ENCODE measurements around the gene GTPBP4.
"Not testable (repeated sequence)": the region's sequence is repeated elsewhere in the genome, so short reads cannot be mapped to it uniquely, and the experiment has no call there.

Gene GTPBP4

DNA sequence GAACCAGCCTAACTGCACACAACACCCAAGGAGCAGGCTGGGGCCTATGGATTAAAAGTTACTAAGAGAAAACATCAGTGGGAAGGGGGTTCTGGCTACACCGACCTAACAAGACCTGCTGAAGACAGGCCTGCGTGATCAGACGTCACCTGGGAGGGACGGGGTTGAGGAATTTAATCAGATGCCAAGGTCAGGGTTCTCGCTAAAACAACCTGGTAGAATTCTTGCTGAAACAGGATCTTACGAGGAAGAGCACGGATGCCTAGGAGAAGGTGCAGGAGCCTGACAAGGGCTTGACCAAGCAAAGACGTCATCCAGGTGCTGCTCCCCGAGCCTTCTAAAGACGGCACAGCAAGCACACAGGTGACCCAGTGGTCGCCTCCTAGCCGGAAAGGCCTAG, 35.9 kb downstream of the GTPBP4 start:
- no peak for DNase-seq (ENCODE audit: low spot score)

DNA sequence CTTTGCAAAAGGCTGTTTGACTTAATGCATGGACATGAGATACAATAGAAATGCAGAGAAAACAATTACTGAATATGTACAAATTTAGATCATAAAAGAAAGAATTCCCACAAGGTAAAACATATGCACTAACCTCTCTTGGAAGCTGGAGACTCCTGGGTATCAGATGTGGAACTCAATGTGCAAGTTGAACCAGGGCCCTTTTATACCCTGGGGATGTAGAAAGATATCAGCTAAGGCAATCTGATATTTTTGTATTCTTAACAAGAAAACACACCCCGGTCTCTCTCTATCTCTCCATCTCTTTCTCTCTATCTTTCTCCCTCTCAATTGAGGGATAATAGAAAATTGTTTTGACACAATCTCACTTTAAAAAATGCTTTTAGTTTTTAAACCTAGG, 37.4 kb downstream of the GTPBP4 start, which contains the start of gene IDI2:
Gene IDI2, minus strand, starts transcription at position 177 of the 400 bp plus-strand sequence. CDS start 1,136 bp downstream, outside the sequence.
- DNase-seq (ENCODE audit: low spot score) = no peak

DNA sequence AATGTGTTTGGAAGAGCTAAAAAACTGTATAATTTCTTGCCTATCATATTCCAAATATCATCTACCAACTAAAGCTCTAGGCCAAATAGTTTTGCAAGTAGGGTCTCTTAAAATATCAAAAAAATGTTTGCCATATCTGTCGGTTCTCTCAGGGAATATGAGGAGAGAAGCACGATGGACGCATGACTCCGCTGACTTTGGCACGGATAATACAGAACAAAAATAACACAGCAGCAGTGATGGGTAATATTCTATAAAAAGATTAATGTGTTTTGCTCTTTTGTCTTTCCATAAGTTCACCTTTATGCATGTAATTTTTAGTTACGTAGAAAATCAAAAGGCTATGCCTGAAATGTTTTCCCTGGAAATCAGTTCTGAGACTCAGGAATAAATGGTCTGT, 38.3 kb downstream of the GTPBP4 start:
- DNase-seq (ENCODE audit: low spot score) = no peak

GRCh38 chr10:1029838-1030237, 41.6 kb downstream of the GTPBP4 start:
- no peak for DNase-seq (ENCODE audit: low spot score)

GRCh38 chr10:1033601-1034000, 45.4 kb downstream of the GTPBP4 start:
- DNase-seq (ENCODE audit: low spot score) = no peak

DNA sequence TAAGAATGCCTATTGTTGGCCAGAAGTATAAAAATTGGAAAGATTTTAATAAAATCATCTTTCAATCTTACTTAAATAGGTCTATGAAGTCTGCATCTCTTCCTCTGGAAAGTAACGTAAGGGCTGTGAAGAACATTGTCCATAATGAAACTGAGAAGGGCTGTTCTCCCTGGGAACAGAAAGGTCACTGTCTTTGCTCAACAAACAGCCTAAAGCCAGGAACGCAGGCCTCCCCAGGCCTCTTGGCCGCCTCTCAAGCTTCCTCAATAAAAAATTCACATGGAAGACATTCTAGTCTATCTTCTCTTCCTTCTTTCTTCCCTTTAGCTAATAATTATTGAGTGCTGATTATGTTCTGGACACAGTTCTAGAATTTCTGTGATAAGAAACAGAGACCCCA, 46.5 kb downstream of the GTPBP4 start:
- DNase-seq (ENCODE audit: low spot score) = no peak

- no peak for DNase-seq (ENCODE audit: low spot score)
These were observed 47.0 kb downstream of the GTPBP4 start for GRCh38 chr10:1035201-1035600.

GRCh38 chr10:1036341-1036791, 48.1 kb downstream of the GTPBP4 start:
- peak; percentile 40 for DNase-seq (ENCODE audit: low spot score)

- no peak for DNase-seq (ENCODE audit: low spot score)
These were observed 48.9 kb downstream of the GTPBP4 start for GRCh38 chr10:1037098-1037497.

DNA sequence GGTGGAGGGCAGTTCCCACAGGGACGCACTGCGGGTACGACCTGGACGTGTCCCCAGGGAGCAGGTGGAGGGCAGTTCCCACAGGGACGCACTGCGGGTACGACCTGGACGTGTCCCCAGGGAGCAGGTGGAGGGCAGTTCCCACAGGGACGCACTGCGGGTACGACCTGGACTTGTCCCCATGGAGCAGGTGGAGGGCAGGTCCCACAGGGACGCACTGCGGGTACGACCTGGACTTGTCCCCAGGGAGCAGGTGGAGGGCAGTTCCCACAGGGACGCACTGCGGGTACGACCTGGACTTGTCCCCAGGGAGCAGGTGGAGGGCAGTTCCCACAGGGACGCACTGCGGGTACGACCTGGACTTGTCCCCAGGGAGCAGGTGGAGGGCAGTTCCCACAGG, 50.5 kb downstream of the GTPBP4 start:
- DNase-seq (ENCODE audit: low spot score) = not testable (repeated sequence)

DNA sequence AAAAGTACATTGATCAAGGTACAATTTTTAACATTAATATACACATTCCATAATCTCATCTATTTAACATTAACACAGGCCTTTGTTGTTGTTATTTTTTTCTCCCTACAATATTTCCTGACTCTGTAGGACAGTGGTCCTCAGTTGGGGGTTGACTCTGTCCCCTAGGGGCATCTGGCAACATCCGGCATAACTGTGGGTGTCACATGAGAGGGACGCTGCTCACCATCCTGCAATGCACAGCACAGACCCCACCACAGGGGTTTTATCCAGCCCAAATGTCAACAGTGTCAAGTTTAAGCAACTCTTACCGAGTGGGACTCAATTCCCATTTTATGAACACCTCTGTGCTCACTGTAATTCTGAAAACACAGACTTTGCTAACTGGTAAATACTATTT, 51.9 kb downstream of the GTPBP4 start:
- no peak for DNase-seq (ENCODE audit: low spot score)

DNA sequence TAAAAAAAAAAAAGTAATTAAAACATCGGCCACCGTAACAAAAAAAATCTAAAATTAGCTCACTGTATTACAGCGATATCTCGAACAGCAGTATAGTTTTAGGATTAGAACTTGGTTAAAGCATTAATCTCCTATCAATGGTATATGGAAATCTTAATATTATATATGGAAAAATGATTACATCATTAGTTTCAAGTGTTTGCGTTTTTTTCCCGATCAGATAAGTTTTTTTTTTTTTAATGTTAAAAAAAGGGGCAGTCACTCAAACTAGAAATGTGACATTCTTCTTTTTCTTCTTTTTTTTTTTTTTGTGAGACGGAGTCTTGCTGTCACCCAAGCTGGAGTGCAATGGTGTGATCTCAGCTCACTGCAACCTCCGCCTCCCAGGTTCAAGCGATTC, 53.3 kb downstream of the GTPBP4 start:
- DNase-seq (ENCODE audit: low spot score) = no peak

DNA sequence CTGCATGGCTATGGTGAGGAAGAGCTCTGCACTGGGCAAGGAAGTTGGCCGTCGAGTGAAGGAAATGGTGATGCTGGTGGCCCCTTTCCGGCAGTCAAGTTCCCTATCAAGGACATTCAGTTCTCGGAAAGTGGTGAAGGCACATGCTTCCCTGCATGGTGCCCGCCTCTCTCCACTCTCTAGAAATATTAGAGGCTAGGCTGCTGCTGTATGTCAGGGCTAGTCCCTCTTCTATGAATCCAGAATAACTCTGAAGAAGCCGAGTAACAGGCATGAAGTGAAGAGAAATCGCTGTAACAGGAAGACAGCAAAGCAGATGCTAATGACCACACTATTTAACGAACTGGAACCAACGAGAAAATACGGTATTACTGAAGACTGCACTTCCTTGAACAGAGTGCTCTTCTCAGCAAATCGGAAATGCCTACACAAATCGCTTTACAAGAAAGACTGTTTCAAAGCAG, 55.3 kb downstream of the GTPBP4 start:
- peak; percentile 49 for DNase-seq (ENCODE audit: low spot score)

DNA sequence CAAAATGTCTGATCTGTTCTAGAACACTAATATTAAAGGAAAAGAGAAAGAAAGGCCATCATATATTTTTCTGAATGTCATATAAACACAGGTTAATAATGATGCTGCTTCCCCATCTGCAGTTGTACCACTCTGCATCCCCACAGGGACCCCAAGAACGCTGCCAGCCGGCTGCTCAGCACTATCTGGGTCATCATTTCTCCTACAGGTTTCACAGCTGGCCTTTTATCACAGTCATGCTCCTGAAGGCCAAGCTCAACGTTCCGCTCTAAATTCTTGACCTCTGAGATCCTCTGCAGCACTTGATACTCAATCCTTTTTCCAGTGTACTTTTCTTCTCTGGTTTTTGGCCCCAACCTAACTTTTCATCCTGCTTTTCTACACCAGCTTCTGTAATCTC, 55.9 kb downstream of the GTPBP4 start:
- no peak for DNase-seq (ENCODE audit: low spot score)

DNA sequence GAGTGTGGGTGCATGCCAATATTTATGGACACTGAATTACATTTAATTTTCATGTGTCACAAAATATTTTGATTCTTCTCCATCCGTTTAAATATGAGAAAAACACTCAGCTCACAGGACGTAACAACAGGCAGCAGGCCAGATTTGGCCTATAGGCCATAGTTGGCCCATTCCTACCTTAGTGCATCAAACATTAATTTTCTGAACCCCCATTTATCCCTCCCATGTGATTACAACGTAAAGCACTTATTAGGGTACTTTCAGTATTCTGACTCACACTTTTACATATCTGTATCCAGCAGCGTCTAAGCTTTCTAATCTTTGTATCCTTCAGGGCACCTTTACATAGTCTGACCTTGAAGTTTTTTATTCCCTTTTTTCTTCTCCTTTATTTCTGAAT, 56.7 kb downstream of the GTPBP4 start:
- DNase-seq (ENCODE audit: low spot score) = no peak

DNA sequence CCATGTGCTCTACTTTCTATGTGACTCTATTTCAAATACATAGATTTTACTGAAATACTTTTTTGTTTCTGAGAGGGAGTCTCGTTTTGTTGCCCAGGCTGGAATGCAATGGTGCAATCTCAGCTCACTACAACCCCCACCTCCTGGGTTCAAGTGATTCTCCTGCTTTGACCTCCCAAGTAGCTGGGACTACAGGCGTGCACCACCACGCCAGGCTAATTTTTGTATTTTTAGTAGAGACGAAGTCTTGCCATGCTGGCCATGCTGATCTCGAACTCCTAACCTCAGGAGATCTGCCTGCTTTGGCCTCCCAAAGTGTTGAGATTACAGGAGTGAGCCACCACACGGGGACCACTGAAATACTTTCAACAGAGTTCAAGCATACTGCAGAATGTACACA, 57.2 kb downstream of the GTPBP4 start:
- DNase-seq (ENCODE audit: low spot score) = no peak

DNA sequence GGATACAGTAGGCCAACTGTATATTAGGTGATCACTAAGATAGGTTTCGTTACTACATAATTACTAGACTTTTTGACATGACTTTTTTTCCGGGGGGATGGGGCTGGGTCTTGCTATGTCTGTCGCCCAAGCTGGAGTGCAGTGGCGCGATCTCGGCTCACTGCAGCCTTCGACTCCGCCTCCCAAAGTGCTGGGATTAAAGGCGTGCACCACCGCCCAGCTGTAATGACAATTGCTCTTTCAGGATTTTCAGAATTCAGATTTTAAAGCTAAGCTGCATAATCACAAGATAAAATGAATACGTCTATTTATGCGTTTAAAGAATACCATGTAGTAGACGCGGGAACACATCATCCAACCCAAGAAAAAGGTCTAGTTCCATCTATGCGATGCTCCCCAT, 59.7 kb downstream of the GTPBP4 start:
- DNase-seq (ENCODE audit: low spot score) = no peak

DNA sequence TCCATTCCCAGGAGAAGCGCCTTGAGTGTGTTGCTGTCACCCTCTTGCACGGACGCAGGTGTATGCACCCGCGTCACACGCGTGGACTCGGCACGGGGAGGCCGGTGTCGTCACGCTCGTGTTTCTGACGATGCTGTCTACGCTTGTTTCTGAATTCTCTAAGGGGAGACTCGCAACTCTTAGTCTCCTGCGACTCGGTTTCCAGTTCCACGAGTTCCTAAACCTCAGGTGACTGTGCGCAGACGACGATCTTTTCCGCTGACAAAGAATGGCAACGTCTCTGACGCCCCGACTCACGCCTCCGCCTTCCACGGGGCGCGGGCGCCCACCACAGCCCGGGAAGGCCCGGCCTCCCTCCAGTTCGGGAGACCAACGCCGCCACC, 60.1 kb downstream of the GTPBP4 start:
- DNase-seq (ENCODE audit: low spot score) = peak; percentile 54

DNA sequence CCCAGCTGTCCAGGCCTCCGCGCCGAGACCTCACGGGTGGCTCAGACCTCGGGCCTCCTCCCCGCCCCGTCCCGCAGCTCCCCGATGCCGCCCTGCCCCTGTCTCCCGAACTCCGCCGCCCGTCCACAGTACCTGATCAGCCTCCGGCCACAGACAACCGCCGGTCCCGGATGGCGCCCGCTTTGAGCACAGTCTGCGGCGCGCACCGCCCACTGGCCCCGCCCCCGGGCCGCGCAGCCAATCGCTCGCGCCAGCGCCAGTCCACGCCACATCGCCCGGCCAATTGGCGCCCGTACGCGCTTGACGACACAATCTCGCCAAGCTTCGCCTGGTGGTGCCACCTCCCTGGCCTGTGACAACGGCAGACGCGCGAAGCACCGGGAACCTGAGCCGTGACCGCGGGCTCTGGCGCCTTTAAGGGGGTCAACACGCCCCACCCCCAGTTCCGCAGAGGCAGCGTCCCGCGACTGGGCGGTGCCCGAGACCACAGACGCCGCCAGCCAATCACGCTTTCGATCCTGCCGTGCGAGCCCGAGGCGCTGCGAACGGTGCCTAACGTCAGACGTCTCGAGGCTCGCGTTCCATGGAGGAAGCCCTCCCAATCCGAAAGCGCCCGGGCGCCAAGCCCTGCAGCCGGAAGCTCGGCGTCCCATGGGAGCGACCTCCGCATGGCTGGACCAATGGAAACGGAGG, 60.6 kb downstream of the GTPBP4 start, which contains the start of gene IDI1:
Gene IDI1, minus strand, starts transcription at position 388 of the 693 bp plus-strand sequence. Its CDS starts 116 bp downstream, at position 272.
- peak; percentile 96 for DNase-seq (ENCODE audit: low spot score)

GRCh38 chr10:1049425-1049958, 61.3 kb downstream of the GTPBP4 start:
- no peak for DNase-seq (ENCODE audit: low spot score)

GRCh38 chr10:1050145-1050544, 61.9 kb downstream of the GTPBP4 start:
- no peak for DNase-seq (ENCODE audit: low spot score)

DNA sequence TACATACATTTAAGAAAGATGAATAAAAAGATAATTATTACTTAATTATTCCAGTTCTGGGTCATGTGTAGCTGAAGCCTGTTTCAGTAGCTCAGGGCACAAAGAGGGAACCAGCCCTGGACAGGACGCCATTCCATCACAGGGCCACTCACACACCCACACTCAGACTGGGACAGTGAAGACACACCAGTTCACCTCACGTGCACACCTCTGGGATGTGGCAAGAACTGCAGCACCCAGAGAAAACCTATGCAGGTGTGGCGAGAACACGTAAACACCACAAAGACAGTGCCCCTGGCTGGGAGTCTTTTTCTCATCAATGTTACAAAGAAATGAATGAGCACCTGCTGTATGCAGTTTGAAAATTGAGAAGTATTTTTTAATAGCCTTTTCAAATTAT, 62.3 kb downstream of the GTPBP4 start:
- peak; percentile 47 for DNase-seq (ENCODE audit: low spot score)

DNA sequence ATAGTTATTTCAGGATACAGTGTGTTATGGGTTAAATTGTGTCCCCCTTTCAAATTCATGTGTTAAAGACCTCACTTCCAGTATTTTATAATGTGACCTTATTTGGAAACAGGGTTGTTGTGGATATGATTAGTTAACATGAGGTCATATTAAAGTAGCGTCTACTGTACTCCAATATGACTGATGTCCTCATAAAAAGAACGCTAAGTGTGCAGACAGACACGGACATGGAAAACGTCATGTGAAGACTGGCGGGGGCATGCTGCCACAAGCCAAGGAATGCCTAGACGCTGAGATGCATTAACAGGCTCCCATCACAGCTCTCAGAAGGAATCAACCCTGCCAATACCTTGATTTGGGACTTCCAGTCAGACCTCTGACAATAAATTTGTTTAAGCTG, 66.5 kb downstream of the GTPBP4 start:
- DNase-seq (ENCODE audit: low spot score) = no peak

Measured in CD4-positive, alpha-beta T cell treated with Interleukin-2 at 100 ng/mL for 4 hours (primary cell).